Neural cell (in vitro differentiated cells): ENCODE measurements around the gene DNER.

Source experiments
- POLR2AphosphoS5 ChIP-seq: IDR thresholded peaks from 2 replicates; pipeline ENCODE4 v1.6.1; 2012
- SMC3 ChIP-seq: fragments of 450-650 bp; conservative IDR thresholded peaks from 2 replicates; pipeline ENCODE4 v1.6.1; 2014; ENCODE audit warnings: antibody characterized with exemption, mild to moderate bottlenecking, moderate library complexity; ENCODE audit not compliant: poor library complexity
- TF ChIP-seq, protein P1 (sequence below): fragments of 450-650 bp; IDR thresholded peaks from 2 replicates; pipeline ENCODE4 v1.5.1; 2014; ENCODE audit warnings: antibody characterized with exemption, mild to moderate bottlenecking, moderate library complexity; ENCODE audit not compliant: poor library complexity, severe bottlenecking

DNA sequence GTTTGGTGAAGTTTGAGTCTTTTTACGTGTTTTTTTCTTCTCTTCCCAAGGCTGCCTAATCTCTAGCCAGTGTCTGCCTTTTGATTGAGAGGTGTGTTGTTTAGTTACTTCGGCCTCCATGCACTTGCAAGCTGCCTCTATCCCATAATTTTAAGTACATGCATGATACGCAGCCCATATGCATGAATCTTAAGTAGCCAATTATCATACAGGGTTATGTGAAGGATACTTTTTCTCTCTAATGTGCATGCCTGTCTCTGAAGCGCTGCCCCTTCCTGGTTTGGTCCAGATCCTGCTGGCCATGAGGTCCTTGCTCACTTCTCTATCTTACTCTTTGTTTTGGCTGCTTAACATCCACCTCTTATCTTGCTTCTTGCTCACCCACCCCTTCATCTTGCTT, 369.4 kb downstream of the DNER start:
- TF ChIP-seq, protein P1, sequence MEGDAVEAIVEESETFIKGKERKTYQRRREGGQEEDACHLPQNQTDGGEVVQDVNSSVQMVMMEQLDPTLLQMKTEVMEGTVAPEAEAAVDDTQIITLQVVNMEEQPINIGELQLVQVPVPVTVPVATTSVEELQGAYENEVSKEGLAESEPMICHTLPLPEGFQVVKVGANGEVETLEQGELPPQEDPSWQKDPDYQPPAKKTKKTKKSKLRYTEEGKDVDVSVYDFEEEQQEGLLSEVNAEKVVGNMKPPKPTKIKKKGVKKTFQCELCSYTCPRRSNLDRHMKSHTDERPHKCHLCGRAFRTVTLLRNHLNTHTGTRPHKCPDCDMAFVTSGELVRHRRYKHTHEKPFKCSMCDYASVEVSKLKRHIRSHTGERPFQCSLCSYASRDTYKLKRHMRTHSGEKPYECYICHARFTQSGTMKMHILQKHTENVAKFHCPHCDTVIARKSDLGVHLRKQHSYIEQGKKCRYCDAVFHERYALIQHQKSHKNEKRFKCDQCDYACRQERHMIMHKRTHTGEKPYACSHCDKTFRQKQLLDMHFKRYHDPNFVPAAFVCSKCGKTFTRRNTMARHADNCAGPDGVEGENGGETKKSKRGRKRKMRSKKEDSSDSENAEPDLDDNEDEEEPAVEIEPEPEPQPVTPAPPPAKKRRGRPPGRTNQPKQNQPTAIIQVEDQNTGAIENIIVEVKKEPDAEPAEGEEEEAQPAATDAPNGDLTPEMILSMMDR, result no peak
- no peak for TF ChIP-seq POLR2AphosphoS5
- TF ChIP-seq SMC3, result no peak
